ENCODE measurements around the gene PIK3C2B. TPM values are rescaled to one million over a fixed set of nuclear protein-coding genes. Genes with fewer than 3 reads are reported as not detected.

PIK3C2B gene
- total RNA-seq, 1 donor from 2014 or later, result 256 TPM

DNA sequence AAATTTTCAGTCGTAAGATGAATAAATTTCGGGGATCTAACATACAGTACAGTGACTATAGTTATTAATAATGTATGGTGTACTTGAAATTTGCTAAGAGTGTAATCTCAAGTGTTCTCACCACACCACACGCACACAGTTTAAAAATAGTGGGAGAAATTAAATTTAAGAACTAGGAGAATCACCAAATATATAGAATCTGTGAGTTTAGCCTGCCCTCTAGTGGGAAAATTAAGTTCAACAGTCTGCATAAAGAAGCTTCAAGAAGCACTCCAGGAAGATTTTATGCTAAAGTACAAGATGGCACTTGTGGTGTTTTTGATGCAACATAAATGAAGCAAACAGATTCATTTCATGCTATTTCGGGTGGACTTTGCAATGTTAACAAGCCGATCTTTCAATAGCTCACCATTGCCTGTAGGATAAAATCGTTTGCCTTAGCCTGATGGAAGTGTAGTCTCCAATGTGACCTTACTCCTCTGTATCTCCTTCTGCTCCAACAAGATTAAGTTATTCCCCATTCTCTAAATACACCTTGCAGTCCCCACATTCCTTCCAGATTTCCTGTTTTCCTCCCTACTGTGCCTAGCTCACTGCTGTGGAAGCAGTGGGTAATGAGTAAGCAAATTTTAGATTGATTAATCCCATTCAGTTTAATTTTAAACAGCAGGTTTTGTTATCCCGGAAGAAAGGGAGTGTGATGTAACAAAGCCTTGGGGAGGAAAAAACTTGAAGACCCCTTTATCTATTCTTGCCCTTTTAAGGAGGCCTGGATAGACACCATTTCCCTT, 8.7 kb upstream of the PIK3C2B start:
- Mint-ChIP-seq H3K4me1 (ENCODE audit: unreplicated experiment) (peaks cover 68% of the 10 kb centered on the region), H3K27me3 (ENCODE audit: unreplicated experiment) (peaks cover 23% of the 10 kb centered on the region), H3K27ac (ENCODE audit: unreplicated experiment) (peak overlapping the region; percentile 92), H3K4me3 (ENCODE audit: unreplicated experiment) (no peak overlapping the region), H3K36me3 (ENCODE audit: low read depth, unreplicated experiment) (peaks cover 18% of the 10 kb centered on the region), H3K9me3 (ENCODE audit: unreplicated experiment) (no peaks in the 10 kb centered on the region)
- peak; percentile 43 for DNase-seq (ENCODE audit: low spot score)
- TF ChIP-seq, protein P1, sequence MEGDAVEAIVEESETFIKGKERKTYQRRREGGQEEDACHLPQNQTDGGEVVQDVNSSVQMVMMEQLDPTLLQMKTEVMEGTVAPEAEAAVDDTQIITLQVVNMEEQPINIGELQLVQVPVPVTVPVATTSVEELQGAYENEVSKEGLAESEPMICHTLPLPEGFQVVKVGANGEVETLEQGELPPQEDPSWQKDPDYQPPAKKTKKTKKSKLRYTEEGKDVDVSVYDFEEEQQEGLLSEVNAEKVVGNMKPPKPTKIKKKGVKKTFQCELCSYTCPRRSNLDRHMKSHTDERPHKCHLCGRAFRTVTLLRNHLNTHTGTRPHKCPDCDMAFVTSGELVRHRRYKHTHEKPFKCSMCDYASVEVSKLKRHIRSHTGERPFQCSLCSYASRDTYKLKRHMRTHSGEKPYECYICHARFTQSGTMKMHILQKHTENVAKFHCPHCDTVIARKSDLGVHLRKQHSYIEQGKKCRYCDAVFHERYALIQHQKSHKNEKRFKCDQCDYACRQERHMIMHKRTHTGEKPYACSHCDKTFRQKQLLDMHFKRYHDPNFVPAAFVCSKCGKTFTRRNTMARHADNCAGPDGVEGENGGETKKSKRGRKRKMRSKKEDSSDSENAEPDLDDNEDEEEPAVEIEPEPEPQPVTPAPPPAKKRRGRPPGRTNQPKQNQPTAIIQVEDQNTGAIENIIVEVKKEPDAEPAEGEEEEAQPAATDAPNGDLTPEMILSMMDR (IDR thresholded peaks at IDR 0.05; ENCODE audit: unreplicated experiment), result peak; percentile 80

DNA sequence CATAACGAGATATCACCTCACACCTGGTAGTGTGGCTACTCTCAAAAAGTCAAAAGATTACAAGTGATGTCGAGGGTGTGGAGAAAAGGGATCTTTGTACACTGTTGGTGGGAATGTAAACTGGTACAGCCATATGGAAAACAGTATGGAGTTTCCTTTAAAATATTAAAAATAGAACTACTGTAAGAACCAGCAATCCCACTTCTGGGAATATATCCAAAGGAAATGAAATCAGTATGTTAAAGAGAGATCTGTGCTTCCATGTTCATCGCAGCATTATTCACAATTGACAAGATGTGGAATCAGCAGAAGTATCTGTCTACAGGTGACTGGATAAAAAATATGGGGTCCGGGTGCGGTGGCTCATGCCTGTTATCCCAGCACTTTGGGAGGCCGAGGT, 7.6 kb upstream of the PIK3C2B start:
- H3K4me1 Mint-ChIP-seq (ENCODE audit: unreplicated experiment), result peaks cover 71% of the 10 kb centered on the region
- no peak for DNase-seq (ENCODE audit: low spot score)

DNA sequence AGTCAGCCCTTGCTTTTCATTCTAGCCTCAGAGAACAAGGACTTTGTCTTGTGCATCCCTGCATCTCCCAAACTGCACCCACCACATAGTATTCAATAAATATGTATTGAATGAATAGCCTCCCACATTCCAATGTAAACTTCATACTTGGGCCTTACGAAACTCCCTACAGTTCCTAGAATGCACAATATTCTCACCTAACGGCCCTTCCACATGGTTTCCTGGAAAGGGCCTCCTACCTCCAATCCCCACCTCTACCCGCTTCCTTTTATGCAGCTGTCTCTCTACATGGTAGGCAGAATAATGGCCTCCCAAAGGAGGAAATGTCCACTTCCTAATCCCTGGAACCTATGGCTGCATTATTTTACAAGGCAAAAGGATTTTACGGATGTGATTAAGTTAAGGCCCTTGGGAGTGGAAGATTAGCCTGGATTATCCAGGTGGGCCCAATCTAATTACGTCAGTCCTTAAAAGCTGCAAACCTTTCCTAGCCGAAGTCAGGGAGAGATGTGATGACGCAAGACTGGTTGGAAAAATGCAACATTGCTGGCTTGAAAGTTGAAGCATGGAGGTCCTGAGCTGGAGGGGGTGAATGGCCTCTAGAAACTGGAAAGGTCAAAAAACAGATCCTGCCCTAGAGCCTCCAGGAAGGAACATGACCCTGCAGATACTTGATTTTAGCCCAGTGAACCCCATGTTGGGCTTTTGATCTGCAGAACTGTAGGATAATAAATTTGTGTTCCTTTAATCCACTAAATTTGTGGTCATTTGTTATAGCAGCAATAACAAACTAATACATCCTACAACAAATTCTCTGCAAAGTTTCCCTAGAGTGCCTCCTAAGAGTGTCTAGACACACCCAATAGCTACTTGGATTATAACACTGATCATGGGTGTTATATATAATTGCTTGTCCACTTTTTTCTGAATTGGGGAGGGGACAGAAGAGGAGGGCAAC, 5.2 kb upstream of the PIK3C2B start:
- Mint-ChIP-seq H3K36me3 (ENCODE audit: low read depth, unreplicated experiment) (peaks cover 6% of the 10 kb centered on the region), H3K4me1 (ENCODE audit: unreplicated experiment) (peaks cover 72% of the 10 kb centered on the region)
- TF ChIP-seq, protein P1 (IDR thresholded peaks at IDR 0.05; ENCODE audit: unreplicated experiment), result no peak

More for the DNA sequence above, 7.6 kb upstream of the PIK3C2B start:
- Mint-ChIP-seq H3K27me3 (ENCODE audit: unreplicated experiment) (peaks cover 23% of the 10 kb centered on the region), H3K36me3 (ENCODE audit: low read depth, unreplicated experiment) (peaks cover 21% of the 10 kb centered on the region), H3K27ac (ENCODE audit: unreplicated experiment) (no peak overlapping the region), H3K4me3 (ENCODE audit: unreplicated experiment) (no peak overlapping the region), H3K9me3 (ENCODE audit: unreplicated experiment) (no peaks in the 10 kb centered on the region)
- TF ChIP-seq, protein P1 (IDR thresholded peaks at IDR 0.05; ENCODE audit: unreplicated experiment), result no peak

DNA sequence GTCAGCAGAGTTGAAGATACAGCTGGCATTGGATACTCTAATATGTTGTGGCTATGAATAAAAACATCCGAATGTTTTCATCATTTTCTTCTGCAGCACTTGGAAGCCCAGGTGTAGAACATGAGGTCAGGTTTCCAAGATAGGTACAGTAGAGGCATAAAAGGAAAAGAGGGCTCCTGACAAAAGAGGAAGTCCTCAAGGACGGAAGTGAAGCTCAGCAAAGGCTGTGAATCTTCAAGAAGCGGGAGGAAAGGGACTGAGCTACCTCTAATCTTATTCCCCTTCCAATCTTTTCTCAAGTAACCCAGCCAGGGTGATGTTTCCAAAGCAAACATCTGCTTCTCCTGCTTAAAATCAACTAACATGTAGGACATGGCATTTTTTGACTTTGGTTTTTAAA, 4.4 kb upstream of the PIK3C2B start:
- no peaks in the 10 kb centered on the region for H3K9me3 Mint-ChIP-seq (ENCODE audit: unreplicated experiment)
- peaks cover 66% of the 10 kb centered on the region for H3K4me1 Mint-ChIP-seq (ENCODE audit: unreplicated experiment)
- DNase-seq (ENCODE audit: low spot score), result no peak
- H3K4me3 Mint-ChIP-seq (ENCODE audit: unreplicated experiment), result no peak overlapping the region
- TF ChIP-seq, protein P1 (IDR thresholded peaks at IDR 0.05; ENCODE audit: unreplicated experiment), result no peak
- peaks cover 6% of the 10 kb centered on the region for H3K36me3 Mint-ChIP-seq (ENCODE audit: low read depth, unreplicated experiment)
- no peak overlapping the region for H3K27ac Mint-ChIP-seq (ENCODE audit: unreplicated experiment)
- peaks cover 4% of the 10 kb centered on the region for H3K27me3 Mint-ChIP-seq (ENCODE audit: unreplicated experiment)

More for the DNA sequence above, 5.2 kb upstream of the PIK3C2B start:
- no peak for DNase-seq (ENCODE audit: low spot score)
- Mint-ChIP-seq H3K9me3 (ENCODE audit: unreplicated experiment) (no peaks in the 10 kb centered on the region), H3K27ac (ENCODE audit: unreplicated experiment) (no peak overlapping the region), H3K27me3 (ENCODE audit: unreplicated experiment) (peaks cover 5% of the 10 kb centered on the region), H3K4me3 (ENCODE audit: unreplicated experiment) (no peak overlapping the region)

Measured in endothelial cell (in vitro differentiated cells).